Right atrium auricular region (tissue), 2 donors: ENCODE results near the gene TPI1. TPM values are rescaled to one million over a fixed set of nuclear protein-coding genes. Genes with fewer than 3 reads are reported as not detected.

Experiments used
- DNase-seq: peaks from one replicate; pipeline ENCODE4 v3.0.0-alpha.2; 2019; ENCODE audit warnings: low spot score
- H3K27ac ChIP-seq, 2 donors: fragments of 200-600 bp; sonication (generic); 1 replicate in 1 of 2; 2 replicates in 1 of 2; pipeline ENCODE4 v1.5.1; 2016 to 2019
- H3K27me3 ChIP-seq, 2 donors: fragments of 200-600 bp; sonication (generic); one replicate each; pipeline versions ENCODE4 v1.5.1 to v1.6.0; 2017 to 2019
- H3K36me3 ChIP-seq: fragments of 200-600 bp; sonication (generic); one replicate; pipeline ENCODE4 v1.5.1; 2016
- H3K4me1 ChIP-seq, 2 donors: fragments of 200-600 bp; sonication (generic); one replicate each; pipeline versions ENCODE4 v1.5.1 to v1.6.0; 2017 to 2019
- H3K4me3 ChIP-seq, 2 donors: fragments of 200-600 bp; sonication (generic); 1 replicate in 1 of 2; 2 replicates in 1 of 2; pipeline ENCODE4 v1.5.1; 2017 to 2019; ENCODE audit warnings: mild to moderate bottlenecking in 1 of 2, moderate library complexity in 1 of 2
- H3K9me3 ChIP-seq, 2 donors: fragments of 200-600 bp; sonication (generic); one replicate each; pipeline ENCODE4 v1.5.1; 2019
- total RNA-seq, 2 donors: library from RNA; depleted of rRNA; stranded (reverse); fragments of >200 nt; gene quantifications; one replicate each; pipeline ENCODE4 v1.1.0, GENCODE V29; 2016
- TF ChIP-seq, protein P1 (sequence below), 2 donors: fragments of 200-600 bp; sonication (generic); IDR thresholded peaks; one replicate each; pipeline ENCODE4 v1.5.1; 2019; ENCODE audit warnings: antibody characterized with exemption in 2 of 2

TPI1 gene
- total RNA-seq, result 100 to 1,000 TPM; 755 to 842 TPM

DNA sequence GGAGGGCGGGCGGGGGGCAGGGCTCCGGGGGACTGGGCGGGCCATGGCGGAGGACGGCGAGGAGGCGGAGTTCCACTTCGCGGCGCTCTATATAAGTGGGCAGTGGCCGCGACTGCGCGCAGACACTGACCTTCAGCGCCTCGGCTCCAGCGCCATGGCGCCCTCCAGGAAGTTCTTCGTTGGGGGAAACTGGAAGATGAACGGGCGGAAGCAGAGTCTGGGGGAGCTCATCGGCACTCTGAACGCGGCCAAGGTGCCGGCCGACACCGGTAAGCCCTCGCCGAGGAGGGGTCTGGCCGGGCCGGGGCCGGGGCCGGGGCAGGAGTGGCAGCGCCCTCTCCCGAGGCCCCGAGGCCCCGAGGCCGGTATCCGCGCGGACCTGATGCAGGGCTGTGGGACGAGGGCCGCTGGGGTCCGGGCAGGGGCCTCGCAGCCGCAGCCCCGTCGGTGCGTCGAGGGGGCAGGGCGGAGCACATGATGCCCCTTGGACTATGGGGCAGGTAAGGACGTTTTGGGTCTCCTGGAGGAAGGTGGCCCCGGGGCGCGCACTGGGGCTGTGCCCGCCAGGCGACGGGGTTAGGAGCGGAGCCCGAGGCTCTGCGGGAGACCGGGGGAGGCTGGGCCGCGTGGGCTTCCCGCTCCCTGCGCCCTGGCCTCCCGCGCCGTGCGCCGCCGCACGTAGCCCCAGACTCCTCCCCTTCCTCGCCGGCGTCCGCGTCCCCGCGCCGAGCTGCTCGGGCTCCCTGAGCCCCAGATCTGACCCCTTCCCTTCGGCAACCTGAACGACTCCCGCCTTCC is at the start of gene TPI1:
Gene TPI1 (plus strand): TSS at position 119 of the 798 bp plus-strand sequence. CDS start 36 bp downstream, at position 155.
- peak; percentile 87 for DNase-seq
- Histone ChIP-seq H3K9me3 (no peaks in the 10 kb centered on the region), H3K4me3 (peak within 1 kb of the TSS; percentile 71 to 93), H3K4me1 (peaks cover 0 to 49% of the 10 kb centered on the region in 2 donors), H3K27me3 (no peaks in the 10 kb centered on the region), H3K36me3 (peaks cover 38% of the 10 kb centered on the region), H3K27ac (peak within 1 kb of the TSS; percentile 93 to 96)
- TF ChIP-seq, protein P1, sequence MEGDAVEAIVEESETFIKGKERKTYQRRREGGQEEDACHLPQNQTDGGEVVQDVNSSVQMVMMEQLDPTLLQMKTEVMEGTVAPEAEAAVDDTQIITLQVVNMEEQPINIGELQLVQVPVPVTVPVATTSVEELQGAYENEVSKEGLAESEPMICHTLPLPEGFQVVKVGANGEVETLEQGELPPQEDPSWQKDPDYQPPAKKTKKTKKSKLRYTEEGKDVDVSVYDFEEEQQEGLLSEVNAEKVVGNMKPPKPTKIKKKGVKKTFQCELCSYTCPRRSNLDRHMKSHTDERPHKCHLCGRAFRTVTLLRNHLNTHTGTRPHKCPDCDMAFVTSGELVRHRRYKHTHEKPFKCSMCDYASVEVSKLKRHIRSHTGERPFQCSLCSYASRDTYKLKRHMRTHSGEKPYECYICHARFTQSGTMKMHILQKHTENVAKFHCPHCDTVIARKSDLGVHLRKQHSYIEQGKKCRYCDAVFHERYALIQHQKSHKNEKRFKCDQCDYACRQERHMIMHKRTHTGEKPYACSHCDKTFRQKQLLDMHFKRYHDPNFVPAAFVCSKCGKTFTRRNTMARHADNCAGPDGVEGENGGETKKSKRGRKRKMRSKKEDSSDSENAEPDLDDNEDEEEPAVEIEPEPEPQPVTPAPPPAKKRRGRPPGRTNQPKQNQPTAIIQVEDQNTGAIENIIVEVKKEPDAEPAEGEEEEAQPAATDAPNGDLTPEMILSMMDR (IDR thresholded peaks at IDR 0.05), result no peak

- H3K27ac ChIP-seq, result no peak overlapping the region
- TF ChIP-seq, protein P1 (IDR thresholded peaks at IDR 0.05), result no peak
- H3K27me3 ChIP-seq, result no peaks in the 10 kb centered on the region
- DNase-seq, result no peak
- no peaks in the 10 kb centered on the region for H3K36me3 ChIP-seq
- peaks cover 3 to 19% of the 10 kb centered on the region in 2 donors for H3K4me1 ChIP-seq
- no peak overlapping the region for H3K4me3 ChIP-seq
- no peaks in the 10 kb centered on the region for H3K9me3 ChIP-seq
Observed at GRCh38 chr12:6817662-6818157, 49.6 kb upstream of the TPI1 start.

DNA sequence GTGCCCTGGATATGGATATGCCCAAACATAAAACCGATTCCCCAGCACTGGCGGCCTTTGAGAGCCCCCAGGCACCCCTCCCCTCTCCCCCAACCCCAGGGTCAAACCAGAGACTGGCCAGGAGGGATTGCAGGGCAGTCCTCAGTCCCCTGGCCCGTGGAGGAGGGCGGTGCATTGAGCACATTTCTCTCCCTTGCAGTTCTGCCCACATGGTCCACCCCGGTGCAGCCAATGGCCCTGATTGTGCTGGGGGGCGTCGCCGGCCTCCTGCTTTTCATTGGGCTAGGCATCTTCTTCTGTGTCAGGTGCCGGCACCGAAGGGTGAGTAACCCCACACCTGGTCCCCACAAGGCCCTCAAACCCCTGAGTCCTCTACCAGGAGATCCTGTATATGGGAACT is 49.1 kb upstream of the TPI1 start:
- Histone ChIP-seq H3K27me3 (no peaks in the 10 kb centered on the region), H3K9me3 (no peaks in the 10 kb centered on the region), H3K27ac (no peak overlapping the region), H3K4me3 (no peak overlapping the region), H3K36me3 (no peaks in the 10 kb centered on the region), H3K4me1 (peaks cover 3 to 19% of the 10 kb centered on the region in 2 donors)
- no peak for DNase-seq
- TF ChIP-seq, protein P1 (IDR thresholded peaks at IDR 0.05), result no peak

GRCh38 chr12:6818645-6819044 is 48.7 kb upstream of the TPI1 start:
- TF ChIP-seq, protein P1 (IDR thresholded peaks at IDR 0.05), result no peak
- H3K4me3 ChIP-seq, result no peak overlapping the region
- H3K27me3 ChIP-seq, result no peaks in the 10 kb centered on the region
- H3K27ac ChIP-seq, result no peak overlapping the region
- H3K9me3 ChIP-seq, result no peaks in the 10 kb centered on the region
- peaks cover 3 to 19% of the 10 kb centered on the region in 2 donors for H3K4me1 ChIP-seq
- no peak for DNase-seq
- no peaks in the 10 kb centered on the region for H3K36me3 ChIP-seq

DNA sequence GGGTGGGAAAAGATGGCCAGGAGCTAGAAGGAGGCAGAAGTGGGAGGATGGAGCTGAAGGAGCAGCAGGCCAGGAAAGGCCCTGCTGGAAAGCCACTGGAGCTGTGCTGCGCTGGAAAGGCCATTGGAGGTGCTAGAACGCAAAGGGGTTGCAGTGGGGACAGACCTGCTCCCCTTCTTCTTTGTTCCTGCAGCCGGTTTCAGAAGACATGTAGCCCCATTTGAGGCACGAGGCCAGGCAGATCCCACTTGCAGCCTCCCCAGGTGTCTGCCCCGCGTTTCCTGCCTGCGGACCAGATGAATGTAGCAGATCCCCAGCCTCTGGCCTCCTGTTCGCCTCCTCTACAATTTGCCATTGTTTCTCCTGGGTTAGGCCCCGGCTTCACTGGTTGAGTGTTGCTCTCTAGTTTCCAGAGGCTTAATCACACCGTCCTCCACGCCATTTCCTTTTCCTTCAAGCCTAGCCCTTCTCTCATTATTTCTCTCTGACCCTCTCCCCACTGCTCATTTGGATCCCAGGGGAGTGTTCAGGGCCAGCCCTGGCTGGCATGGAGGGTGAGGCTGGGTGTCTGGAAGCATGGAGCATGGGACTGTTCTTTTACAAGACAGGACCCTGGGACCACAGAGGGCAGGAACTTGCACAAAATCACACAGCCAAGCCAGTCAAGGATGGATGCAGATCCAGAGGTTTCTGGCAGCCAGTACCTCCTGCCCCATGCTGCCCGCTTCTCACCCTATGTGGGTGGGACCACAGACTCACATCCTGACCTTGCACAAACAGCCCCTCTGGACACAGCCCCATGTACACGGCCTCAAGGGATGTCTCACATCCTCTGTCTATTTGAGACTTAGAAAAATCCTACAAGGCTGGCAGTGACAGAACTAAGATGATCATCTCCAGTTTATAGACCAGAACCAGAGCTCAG is 48.0 kb upstream of the TPI1 start:
- Histone ChIP-seq H3K4me1 (peaks cover 3 to 19% of the 10 kb centered on the region in 2 donors), H3K36me3 (no peaks in the 10 kb centered on the region), H3K27ac (no peak overlapping the region), H3K4me3 (no peak overlapping the region), H3K27me3 (no peaks in the 10 kb centered on the region), H3K9me3 (no peaks in the 10 kb centered on the region)
- DNase-seq, result no peak
- TF ChIP-seq, protein P1 (IDR thresholded peaks at IDR 0.05), result no peak
